OCI-LY7 (cell line): ENCODE measurements around the gene CADM2.

ENCODE experiments used
- CTCF ChIP-seq: fragments of 200-600 bp; sonication (generic); conservative IDR thresholded peaks from 2 replicates; pipeline ENCODE4 v1.5.1; 2014; ENCODE audit warnings: mild to moderate bottlenecking, antibody characterized with exemption, low read length, moderate library complexity, mixed read lengths
- EZH2phosphoT487 ChIP-seq: fragments of 200-600 bp; sonication (generic); IDR thresholded peaks from 2 replicates; pipeline ENCODE4 v1.6.1; 2018; ENCODE audit warnings: low read depth, borderline replicate concordance, mild to moderate bottlenecking, mixed run types, antibody characterized with exemption, low read length, moderate library complexity, mixed read lengths

- TF ChIP-seq CTCF (no peak), EZH2phosphoT487 (no peak)
Measured at GRCh38 chr3:85785766-85786165, 827.0 kb downstream of the CADM2 start.
